ENCODE results near the gene CIAO2B.

Gene CIAO2B

GRCh38 chr16:66919569-66920298, 14.5 kb downstream of the CIAO2B start:
- peaks cover 0 to 2% of the 10 kb centered on the region in 2 experiments for H3K4me1 ChIP-seq (ENCODE audit: control insufficient read depth in 1 of 2, insufficient read depth in 1 of 2, low read depth in 1 of 2, low read length in 1 of 2)
- H3K9me3 ChIP-seq, result no peaks in the 10 kb centered on the region
- H3K36me3 ChIP-seq, result no peaks in the 10 kb centered on the region
- H3K27ac ChIP-seq, result no peak overlapping the region
- TF ChIP-seq, protein P1, sequence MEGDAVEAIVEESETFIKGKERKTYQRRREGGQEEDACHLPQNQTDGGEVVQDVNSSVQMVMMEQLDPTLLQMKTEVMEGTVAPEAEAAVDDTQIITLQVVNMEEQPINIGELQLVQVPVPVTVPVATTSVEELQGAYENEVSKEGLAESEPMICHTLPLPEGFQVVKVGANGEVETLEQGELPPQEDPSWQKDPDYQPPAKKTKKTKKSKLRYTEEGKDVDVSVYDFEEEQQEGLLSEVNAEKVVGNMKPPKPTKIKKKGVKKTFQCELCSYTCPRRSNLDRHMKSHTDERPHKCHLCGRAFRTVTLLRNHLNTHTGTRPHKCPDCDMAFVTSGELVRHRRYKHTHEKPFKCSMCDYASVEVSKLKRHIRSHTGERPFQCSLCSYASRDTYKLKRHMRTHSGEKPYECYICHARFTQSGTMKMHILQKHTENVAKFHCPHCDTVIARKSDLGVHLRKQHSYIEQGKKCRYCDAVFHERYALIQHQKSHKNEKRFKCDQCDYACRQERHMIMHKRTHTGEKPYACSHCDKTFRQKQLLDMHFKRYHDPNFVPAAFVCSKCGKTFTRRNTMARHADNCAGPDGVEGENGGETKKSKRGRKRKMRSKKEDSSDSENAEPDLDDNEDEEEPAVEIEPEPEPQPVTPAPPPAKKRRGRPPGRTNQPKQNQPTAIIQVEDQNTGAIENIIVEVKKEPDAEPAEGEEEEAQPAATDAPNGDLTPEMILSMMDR (IDR thresholded peaks at IDR 0.05), result no peak
- H3K4me3 ChIP-seq (ENCODE audit: low read depth in 1 of 2, low read length in 1 of 2), result no peak overlapping the region
- H3K27me3 ChIP-seq, result peaks cover 56% of the 10 kb centered on the region

DNA sequence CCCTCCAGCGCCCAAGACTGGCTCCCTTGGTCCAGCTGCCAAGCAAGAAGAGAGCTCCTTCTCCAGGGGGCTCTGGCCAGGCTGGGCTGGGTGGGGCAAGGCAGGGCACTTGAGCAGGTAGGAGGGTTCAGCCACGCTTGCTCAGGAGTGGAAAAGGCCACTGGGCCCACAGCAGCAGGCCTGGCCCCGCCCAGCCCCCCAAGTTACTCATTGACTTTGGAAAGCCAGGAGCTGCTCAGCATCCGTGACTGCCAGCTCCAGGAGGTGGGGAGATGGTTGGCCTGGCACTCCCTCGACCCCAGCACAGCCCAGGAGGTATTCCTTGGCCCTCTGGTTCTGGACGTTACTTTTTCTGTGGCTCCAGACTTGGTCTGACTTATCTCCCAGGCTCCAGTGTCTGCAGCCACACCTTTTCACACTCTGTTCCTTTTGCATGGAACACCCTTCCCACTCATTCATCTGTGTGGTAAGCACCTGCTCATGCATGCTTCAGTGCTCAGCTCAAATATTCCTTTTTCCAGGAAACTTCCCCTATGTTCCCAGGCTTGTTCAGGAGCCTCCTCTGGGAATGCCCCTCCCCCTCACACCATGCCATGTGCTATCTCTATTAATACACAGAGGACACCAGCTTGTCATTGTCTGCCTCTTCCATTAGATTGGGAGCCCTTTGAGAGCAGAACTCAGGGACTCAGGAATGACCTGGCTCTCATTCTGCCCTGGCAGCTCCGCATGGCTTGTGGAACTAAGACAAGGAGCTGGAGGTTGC, 15.2 kb downstream of the CIAO2B start, which contains the start of gene CDH16:
CDH16 (minus strand) TSS at position 83 of the 766 bp plus-strand sequence. CDS start 820 bp downstream, outside the sequence.
- TF ChIP-seq, protein P1 (IDR thresholded peaks at IDR 0.05), result no peak
- Histone ChIP-seq H3K36me3 (no peaks in the 10 kb centered on the region), H3K27ac (no peak within 1 kb of the TSS), H3K27me3 (peaks cover 49% of the 10 kb centered on the region), H3K4me1 (ENCODE audit: control insufficient read depth in 1 of 2, insufficient read depth in 1 of 2, low read depth in 1 of 2, low read length in 1 of 2) (no peaks in the 10 kb centered on the region), H3K4me3 (ENCODE audit: low read depth in 1 of 2, low read length in 1 of 2) (no peak within 1 kb of the TSS), H3K9me3 (no peaks in the 10 kb centered on the region)

- Histone ChIP-seq H3K4me1 (ENCODE audit: control insufficient read depth in 1 of 2, insufficient read depth in 1 of 2, low read depth in 1 of 2, low read length in 1 of 2) (no peaks in the 10 kb centered on the region), H3K4me3 (ENCODE audit: low read depth in 1 of 2, low read length in 1 of 2) (no peak overlapping the region), H3K27me3 (peaks cover 43% of the 10 kb centered on the region), H3K27ac (no peak overlapping the region), H3K9me3 (no peaks in the 10 kb centered on the region), H3K36me3 (no peaks in the 10 kb centered on the region)
- TF ChIP-seq, protein P1 (IDR thresholded peaks at IDR 0.05), result no peak
These were observed 15.8 kb downstream of the CIAO2B start for GRCh38 chr16:66918355-66918754.

GRCh38 chr16:66917741-66918140, 16.5 kb downstream of the CIAO2B start:
- TF ChIP-seq, protein P1 (IDR thresholded peaks at IDR 0.05), result no peak
- Histone ChIP-seq H3K27ac (no peak overlapping the region), H3K4me1 (ENCODE audit: control insufficient read depth in 1 of 2, insufficient read depth in 1 of 2, low read depth in 1 of 2, low read length in 1 of 2) (no peaks in the 10 kb centered on the region), H3K36me3 (no peaks in the 10 kb centered on the region), H3K4me3 (ENCODE audit: low read depth in 1 of 2, low read length in 1 of 2) (no peak overlapping the region), H3K27me3 (peaks cover 36% of the 10 kb centered on the region), H3K9me3 (no peaks in the 10 kb centered on the region)

DNA sequence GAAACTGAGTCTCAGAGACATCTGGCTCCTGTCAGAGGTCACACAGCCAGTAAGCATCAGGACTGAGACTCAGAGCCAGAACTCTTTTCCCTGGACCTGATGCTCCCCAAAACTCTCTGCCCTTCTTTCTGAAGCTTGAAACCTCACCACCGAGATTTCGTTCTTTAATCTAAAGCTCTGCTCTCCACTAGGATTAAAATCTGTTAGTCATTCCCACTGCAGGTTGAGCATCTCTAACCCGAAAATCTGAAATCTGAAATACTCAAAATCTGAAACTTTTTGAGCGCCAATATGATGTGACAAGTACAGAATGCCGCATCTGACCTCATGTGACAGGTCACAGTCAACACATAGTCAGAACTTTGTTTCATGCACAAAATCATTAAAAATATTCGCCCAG, 17.7 kb downstream of the CIAO2B start:
- Histone ChIP-seq H3K36me3 (no peaks in the 10 kb centered on the region), H3K27ac (no peak overlapping the region), H3K4me1 (ENCODE audit: control insufficient read depth in 1 of 2, insufficient read depth in 1 of 2, low read depth in 1 of 2, low read length in 1 of 2) (no peaks in the 10 kb centered on the region), H3K27me3 (peaks cover 24% of the 10 kb centered on the region), H3K4me3 (ENCODE audit: low read depth in 1 of 2, low read length in 1 of 2) (no peak overlapping the region), H3K9me3 (no peaks in the 10 kb centered on the region)
- TF ChIP-seq, protein P1 (IDR thresholded peaks at IDR 0.05), result no peak
